HepG2 (cell line): ENCODE data around the gene BCAM. TPM values are rescaled to one million over a fixed set of nuclear protein-coding genes. Genes with fewer than 3 reads are reported as not detected.

Experiments used
- CEBPZ ChIP-seq: IDR thresholded peaks from 2 replicates; pipeline ENCODE4 v1.6.1; 2012; ENCODE audit warnings: low read length, improper control_type of control experiment
- ETV5 ChIP-seq: IDR thresholded peaks from 2 replicates; pipeline ENCODE4 v1.6.1; 2018; ENCODE audit warnings: missing biosample characterization, missing genetic modification reagents, inconsistent platforms, borderline replicate concordance
- FOXM1 ChIP-seq: sonication (generic); formaldehyde crosslinking; IDR thresholded peaks from 2 replicates; pipeline ENCODE4 v1.5.0; 2020; ENCODE audit warnings: missing genetic modification reagents
- KDM6A ChIP-seq: IDR thresholded peaks from 2 replicates; pipeline ENCODE4 v1.6.1; 2016; ENCODE audit warnings: low read depth
- PTBP1 ChIP-seq: fragments of 200-400 bp; formaldehyde crosslinking; IDR thresholded peaks from 2 replicates; pipeline ENCODE4 v1.6.1; 2018; ENCODE audit warnings: low read length, low read depth; ENCODE audit not compliant: poor library complexity, severe bottlenecking
- RFX3 ChIP-seq: IDR thresholded peaks from 2 replicates; pipeline ENCODE4 v1.6.1; 2016; ENCODE audit warnings: missing biosample characterization, missing genetic modification reagents
- ZMYM3 ChIP-seq: sonication (generic); formaldehyde crosslinking; IDR thresholded peaks from 2 replicates; pipeline ENCODE4 v1.5.1; 2020; ENCODE audit warnings: mild to moderate bottlenecking, missing genetic modification reagents
- ZNF280D ChIP-seq: sonication (generic); formaldehyde crosslinking; IDR thresholded peaks from 2 replicates; pipeline ENCODE4 v1.5.1; 2020; ENCODE audit warnings: mild to moderate bottlenecking, missing genetic modification reagents
- ZNF607 ChIP-seq: sonication (generic); formaldehyde crosslinking; IDR thresholded peaks from 2 replicates; pipeline ENCODE4 v1.5.1; 2020; ENCODE audit warnings: missing genetic modification reagents, mild to moderate bottlenecking, borderline replicate concordance
- ZNF687 ChIP-seq: sonication (generic); formaldehyde crosslinking; IDR thresholded peaks from 2 replicates; pipeline ENCODE4 v1.5.1; 2020; ENCODE audit warnings: mild to moderate bottlenecking, missing genetic modification reagents, moderate library complexity
- polyA plus RNA-seq, 8 experiments: library from polyadenylated mRNA; depleted of rRNA in 3 of 8; stranded (reverse) in 7 of 8; unstranded in 1 of 8; fragments of >200 nt; fragmentation: Illumina TruSeq in 4 of 8; extraction: Trizol in 4 of 8; gene quantifications; 2 replicates each; pipeline versions ENCODE4 v1.2.1 to v1.2.3, GENCODE V29; 2011 to 2016; ENCODE audit warnings: low read depth in 4 of 8, missing spikeins in 1 of 8, mixed read lengths in 1 of 8; ENCODE audit not compliant: insufficient read depth in 1 of 8
- total RNA-seq, 5 experiments: library from RNA; depleted of rRNA; stranded (reverse); fragments of >200 nt; fragmentation: Illumina TruSeq; extraction: Trizol; gene quantifications; 2 replicates each; pipeline ENCODE4 v1.2.3, GENCODE V29; 2016; ENCODE audit warnings: low read depth in 1 of 5
- TF ChIP-seq, protein P1 (sequence below): sonication (generic); formaldehyde crosslinking; IDR thresholded peaks from 2 replicates; pipeline ENCODE4 v1.8.0; 2022; ENCODE audit warnings: missing genetic modification reagents, low read depth, mild to moderate bottlenecking, borderline replicate concordance
- TF ChIP-seq, protein P2 (sequence below): sonication (generic); formaldehyde crosslinking; IDR thresholded peaks from 2 replicates; pipeline ENCODE4 v1.4.0; 2020; ENCODE audit warnings: missing genetic modification reagents, low read depth, mild to moderate bottlenecking, borderline replicate concordance
- TF ChIP-seq, protein P3 (sequence below): sonication (generic); formaldehyde crosslinking; conservative IDR thresholded peaks from 2 replicates; pipeline ENCODE4 v1.4.0; 2020; ENCODE audit warnings: mild to moderate bottlenecking, missing genetic modification reagents, moderate library complexity

The BCAM gene
- total and polyA plus RNA-seq, 2 of the 13 experiments (the other 11 are each of a cell fraction or from before 2014, with no cell fraction given), result 51.2 to 62.7 TPM

- TF ChIP-seq, protein P1, sequence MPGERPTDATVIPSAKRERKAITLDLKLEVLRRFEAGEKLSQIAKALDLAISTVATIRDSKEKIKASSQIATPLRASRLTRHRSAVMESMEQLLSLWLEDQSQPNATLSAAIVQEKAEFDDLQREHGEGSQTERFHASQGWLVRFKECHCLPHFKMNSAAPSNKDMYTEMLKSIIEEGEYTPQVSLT (CRISPR knock-in tag), result no peak
- TF ChIP-seq PTBP1 (no peak), FOXM1 (CRISPR knock-in tag) (no peak), KDM6A (peak; percentile 76), ZNF280D (CRISPR knock-in tag) (peak; percentile 41; the same call in 1 of the 2 replicates), ETV5 (peak; percentile 98), CEBPZ (no peak), RFX3 (CRISPR knock-in tag) (no peak), ZNF607 (CRISPR knock-in tag) (no peak), ZNF687 (CRISPR knock-in tag) (peak; percentile 84), ZMYM3 (CRISPR knock-in tag) (peak; percentile 90)
- TF ChIP-seq, protein P2, sequence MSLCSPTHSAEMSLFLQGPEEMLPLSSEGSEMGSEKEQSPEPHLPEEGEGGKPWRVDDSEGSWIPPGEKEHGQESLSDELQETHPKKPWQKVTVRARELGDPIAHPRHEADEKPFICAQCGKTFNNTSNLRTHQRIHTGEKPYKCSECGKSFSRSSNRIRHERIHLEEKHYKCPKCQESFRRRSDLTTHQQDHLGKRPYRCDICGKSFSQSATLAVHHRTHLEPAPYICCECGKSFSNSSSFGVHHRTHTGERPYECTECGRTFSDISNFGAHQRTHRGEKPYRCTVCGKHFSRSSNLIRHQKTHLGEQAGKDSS, result no peak
- TF ChIP-seq, protein P3, sequence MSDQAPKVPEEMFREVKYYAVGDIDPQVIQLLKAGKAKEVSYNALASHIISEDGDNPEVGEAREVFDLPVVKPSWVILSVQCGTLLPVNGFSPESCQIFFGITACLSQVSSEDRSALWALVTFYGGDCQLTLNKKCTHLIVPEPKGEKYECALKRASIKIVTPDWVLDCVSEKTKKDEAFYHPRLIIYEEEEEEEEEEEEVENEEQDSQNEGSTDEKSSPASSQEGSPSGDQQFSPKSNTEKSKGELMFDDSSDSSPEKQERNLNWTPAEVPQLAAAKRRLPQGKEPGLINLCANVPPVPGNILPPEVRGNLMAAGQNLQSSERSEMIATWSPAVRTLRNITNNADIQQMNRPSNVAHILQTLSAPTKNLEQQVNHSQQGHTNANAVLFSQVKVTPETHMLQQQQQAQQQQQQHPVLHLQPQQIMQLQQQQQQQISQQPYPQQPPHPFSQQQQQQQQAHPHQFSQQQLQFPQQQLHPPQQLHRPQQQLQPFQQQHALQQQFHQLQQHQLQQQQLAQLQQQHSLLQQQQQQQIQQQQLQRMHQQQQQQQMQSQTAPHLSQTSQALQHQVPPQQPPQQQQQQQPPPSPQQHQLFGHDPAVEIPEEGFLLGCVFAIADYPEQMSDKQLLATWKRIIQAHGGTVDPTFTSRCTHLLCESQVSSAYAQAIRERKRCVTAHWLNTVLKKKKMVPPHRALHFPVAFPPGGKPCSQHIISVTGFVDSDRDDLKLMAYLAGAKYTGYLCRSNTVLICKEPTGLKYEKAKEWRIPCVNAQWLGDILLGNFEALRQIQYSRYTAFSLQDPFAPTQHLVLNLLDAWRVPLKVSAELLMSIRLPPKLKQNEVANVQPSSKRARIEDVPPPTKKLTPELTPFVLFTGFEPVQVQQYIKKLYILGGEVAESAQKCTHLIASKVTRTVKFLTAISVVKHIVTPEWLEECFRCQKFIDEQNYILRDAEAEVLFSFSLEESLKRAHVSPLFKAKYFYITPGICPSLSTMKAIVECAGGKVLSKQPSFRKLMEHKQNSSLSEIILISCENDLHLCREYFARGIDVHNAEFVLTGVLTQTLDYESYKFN (CRISPR knock-in tag), result peak; percentile 97
Observed at GRCh38 chr19:44796701-44797115, 12.2 kb upstream of the BCAM start (continued).
